Psoas muscle (tissue), 8 donors: ENCODE data around the gene KLF6. TPM values are rescaled to one million over a fixed set of nuclear protein-coding genes. Genes with fewer than 3 reads are reported as not detected.

ENCODE experiments used
- ATAC-seq, 4 donors: fragments of 200-7000 bp; cut with Tn5 transposase; one replicate each; pipeline ENCODE4 v1.9.1; 2020; ENCODE audit warnings: moderate library complexity in 3 of 4, mild to moderate bottlenecking in 2 of 4
- DNase-seq, 2 donors: peaks; one replicate each; pipeline ENCODE4 v3.0.0-alpha.2; 2020
- H3K27ac ChIP-seq: fragments of 200-600 bp; one replicate; pipeline ENCODE4 v1.8.0; 2022
- H3K27me3 ChIP-seq, 3 donors: fragments of 200-600 bp in 1 of 3; one replicate each; pipeline versions ENCODE4 v1.6.1 to v1.8.0; 2013 to 2022; ENCODE audit warnings: low read length in 2 of 3, mild to moderate bottlenecking in 2 of 3, moderate library complexity in 1 of 3; ENCODE audit not compliant: insufficient read depth in 3 of 3
- H3K36me3 ChIP-seq, 2 donors: fragments of 200-600 bp in 1 of 2; one replicate each; pipeline versions ENCODE4 v1.6.1 to v1.8.0; 2013 to 2022; ENCODE audit warnings: low read depth in 1 of 2, mild to moderate bottlenecking in 1 of 2, moderate library complexity in 1 of 2; ENCODE audit not compliant: insufficient read depth in 1 of 2
- H3K4me1 ChIP-seq: fragments of 200-600 bp; one replicate; pipeline ENCODE4 v1.8.0; 2022
- H3K4me3 ChIP-seq: fragments of 200-600 bp; one replicate; pipeline ENCODE4 v1.8.0; 2022; ENCODE audit warnings: mild to moderate bottlenecking
- H3K9me3 ChIP-seq: fragments of 200-600 bp; one replicate; pipeline ENCODE4 v1.8.0; 2022
- CTCF ChIP-seq: fragments of 200-600 bp; IDR thresholded peaks from one replicate; pipeline ENCODE4 v1.8.0; 2022; ENCODE audit warnings: antibody characterized with exemption
- WGBS, 3 donors: extraction: QIAGEN DNeasy Blood & Tissue Kit; methylation state at CpG; one replicate each; pipeline versions ENCODE4 v1.1.6 to v1.1.7; 2013; 5-methylcytosine and 5-hydroxymethylcytosine counted together
- intact Hi-C, 2 donors: fragments of 100-400 bp; cut with DNase I; formaldehyde crosslinking; loops; one replicate each; pipeline versions ENCODE4 v1.11.0 to v1.14.2; 2022
- polyA plus RNA-seq, 3 donors: library from polyadenylated mRNA; stranded (reverse); fragments of 200-250 nt; gene quantifications; one replicate each; pipeline ENCODE4 v1.2.3, GENCODE V29; 2013
- total RNA-seq, 4 donors: library from RNA; stranded (reverse); fragmentation: NEBNext Ultra II Directional in 2 of 4; extraction: Animal tissue kit (Norgen Biotek cat#: 25700) in 2 of 4; gene quantifications; one replicate each; pipeline versions ENCODE4 v1.2.1 to v1.2.4, GENCODE V29; 2021 to 2023
- donor health status: healthy with polysubstance abuse.
- donor health status: DM: no; HTN: no; CAD: no; lungs with moderate emphysema.
- donor health status: Bipolar disorder and iron deficiency.
- donor health status: healthy.
- donor health status: DM: yes; HTN: yes; CAD: no.
- donor health status: DM: no; HTN: no; CAD: no.
- donor health status: DM: no; HTN: no; CAD: no.
- donor health status: DM: yes; HTN: yes; CAD: no.

Gene KLF6
- total and polyA plus RNA-seq, 7 donors, result 30.4 to 296 (median 135) TPM

DNA sequence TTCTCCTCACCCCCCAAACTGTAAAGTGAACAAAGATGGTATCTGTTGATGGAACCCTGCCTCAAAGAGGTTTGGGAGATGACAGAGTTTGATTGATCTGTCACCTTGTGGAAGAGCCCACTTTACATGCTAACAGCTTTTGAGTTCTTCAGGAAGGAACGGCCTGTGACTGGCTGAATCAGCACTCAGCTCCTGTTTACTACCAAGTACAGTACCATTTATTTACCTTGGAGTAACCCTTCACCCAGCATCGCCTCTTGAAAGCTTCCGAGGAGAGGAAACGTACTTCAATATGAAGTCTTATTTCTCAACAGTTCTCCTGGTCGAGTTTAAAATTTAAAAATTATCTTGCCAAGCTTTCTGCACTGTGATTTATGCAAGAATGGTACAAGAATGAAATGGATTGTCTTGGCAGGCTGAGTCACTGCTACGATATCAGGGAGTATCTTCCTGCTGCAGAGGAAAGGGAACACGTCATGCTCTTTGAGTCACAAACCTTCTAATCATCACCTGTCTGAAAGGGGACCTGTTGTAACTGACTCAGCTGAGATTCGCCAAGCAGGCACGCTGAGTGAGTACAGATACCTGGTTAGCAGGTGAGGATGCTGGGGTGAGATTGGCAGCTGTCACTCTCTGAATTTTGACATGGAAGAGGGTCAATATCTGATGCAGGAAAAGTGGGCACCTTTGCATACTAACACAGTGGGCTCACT lies 30.1 kb downstream of the KLF6 start:
- ATAC-seq, result peak in 3 of 4 donors; percentile 32 to 70 (median 45)
- Histone ChIP-seq H3K27me3 (no peaks in the 10 kb centered on the region), H3K27ac (peak overlapping the region; percentile 47), H3K4me3 (no peak overlapping the region), H3K36me3 (no peaks in the 10 kb centered on the region), H3K4me1 (peaks cover 14% of the 10 kb centered on the region), H3K9me3 (no peaks in the 10 kb centered on the region)
- intact Hi-C loops, result no loop called here
- DNase-seq, result no peak
- TF ChIP-seq CTCF, result no peak
- 67 to 71% (median 69%) methylated on average over 9 of the region's 9 CpGs for WGBS, 3 donors

DNA sequence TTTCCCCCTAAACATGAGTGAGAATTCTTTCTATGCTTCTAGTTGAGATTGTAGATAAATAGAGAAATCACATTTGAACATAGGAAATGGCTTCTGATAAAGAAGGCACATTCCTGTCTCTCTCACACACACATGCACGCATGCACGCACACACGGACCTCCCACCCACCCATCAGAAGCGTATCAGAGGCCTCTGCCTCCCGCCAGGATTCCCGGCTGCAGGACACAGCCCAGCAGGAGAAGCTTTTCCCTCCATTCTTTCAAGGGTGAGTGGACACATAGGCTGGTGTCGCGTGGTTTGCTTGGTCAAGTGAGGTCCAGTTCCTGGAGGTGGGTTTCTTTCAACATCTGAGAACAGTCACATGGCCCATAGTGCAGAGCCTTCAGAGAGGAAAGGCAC lies 34.2 kb downstream of the KLF6 start:
- H3K4me3 ChIP-seq, result no peak overlapping the region
- H3K36me3 ChIP-seq, result no peaks in the 10 kb centered on the region
- no peaks in the 10 kb centered on the region for H3K27me3 ChIP-seq
- DNase-seq, result no peak
- H3K4me1 ChIP-seq, result peaks cover 37% of the 10 kb centered on the region
- intact Hi-C loops, result no loop called here
- no peak for ATAC-seq
- H3K27ac ChIP-seq, result peak overlapping the region; percentile 84
- 94 to 99% (median 96%) methylated on average over 8 of the region's 8 CpGs for WGBS, 3 donors
- no peaks in the 10 kb centered on the region for H3K9me3 ChIP-seq
- no peak for TF ChIP-seq CTCF

GRCh38 chr10:3750006-3750816 lies 34.8 kb downstream of the KLF6 start:
- Histone ChIP-seq H3K4me3 (peak overlapping the region; percentile 49), H3K27ac (peak overlapping the region; percentile 84), H3K36me3 (no peaks in the 10 kb centered on the region), H3K27me3 (no peaks in the 10 kb centered on the region), H3K4me1 (peaks cover 42% of the 10 kb centered on the region), H3K9me3 (no peaks in the 10 kb centered on the region)
- peak; percentile 43 to 60 (median 48) for ATAC-seq
- DNase-seq, result peak in 1 of 2 donors; percentile 41
- TF ChIP-seq CTCF, result no peak
- WGBS, 3 donors, result 37 to 41% (median 37%) methylated on average over 11 of the region's 11 CpGs
- intact Hi-C loops, result no loop called here

DNA sequence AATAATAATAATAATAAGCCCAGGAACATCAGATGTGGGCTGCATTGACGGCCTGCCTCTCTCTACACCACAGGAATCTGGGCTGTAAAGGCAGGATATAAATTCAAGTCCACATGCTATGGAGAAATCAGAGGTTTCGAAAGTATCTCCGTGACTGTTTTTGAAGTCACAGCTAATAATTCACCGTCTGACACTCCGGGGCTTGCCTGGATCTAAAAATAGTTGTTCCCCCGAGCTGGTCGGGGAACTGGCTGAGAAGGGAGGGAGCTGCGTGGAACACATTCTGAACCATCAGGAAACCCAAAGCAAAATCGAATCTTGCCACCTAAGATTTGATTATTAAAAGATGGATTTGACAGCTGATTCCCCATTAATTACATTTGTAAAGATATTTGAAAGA lies 35.4 kb downstream of the KLF6 start:
- TF ChIP-seq CTCF, result no peak
- intact Hi-C loops, result loop anchor here in 1 of 2 donors (10.0 kb wide), 1 partner anchor 275 kb away; no protein-coding TSS in a partner anchor
- peaks cover 43% of the 10 kb centered on the region for H3K4me1 ChIP-seq

More for the DNA sequence above, 35.4 kb downstream of the KLF6 start:
- Histone ChIP-seq H3K27ac (peak overlapping the region; percentile 84), H3K27me3 (no peaks in the 10 kb centered on the region), H3K9me3 (no peaks in the 10 kb centered on the region), H3K4me3 (peak overlapping the region; percentile 49), H3K36me3 (no peaks in the 10 kb centered on the region)
- ATAC-seq (peak; percentile 84 to 91 (median 88)), DNase-seq (peak; percentile 48 to 77)
- WGBS, 3 donors, result 3 to 9% (median 8%) methylated on average over 9 of the region's 9 CpGs
